VCaP (cell line): ENCODE results near the gene PRMT9.

ENCODE experiments used
- H3K27ac ChIP-seq: fragments of 450-650 bp; 2 replicates; pipeline ENCODE4 v1.5.1; 2017
- CTCF ChIP-seq: fragments of 450-650 bp; conservative IDR thresholded peaks from 2 replicates; pipeline ENCODE4 v1.5.1; 2017; ENCODE audit warnings: mild to moderate bottlenecking, moderate library complexity

The PRMT9 gene

GRCh38 chr4:147644471-147644870 lies 39.5 kb downstream of the PRMT9 start:
- H3K27ac ChIP-seq: no peak overlapping the region
- no peak for TF ChIP-seq CTCF

- TF ChIP-seq CTCF: no peak
- H3K27ac ChIP-seq: no peak overlapping the region
These were observed 40.3 kb downstream of the PRMT9 start for GRCh38 chr4:147643616-147644015.

- TF ChIP-seq CTCF: no peak
- H3K27ac ChIP-seq: no peak overlapping the region
These were observed 43.6 kb downstream of the PRMT9 start for GRCh38 chr4:147640331-147640730.

- H3K27ac ChIP-seq: no peak overlapping the region
- TF ChIP-seq CTCF: no peak
These were observed 44.6 kb downstream of the PRMT9 start for GRCh38 chr4:147639388-147639787.

GRCh38 chr4:147638942-147639341 lies 45.0 kb downstream of the PRMT9 start:
- no peak for TF ChIP-seq CTCF
- no peak overlapping the region for H3K27ac ChIP-seq

GRCh38 chr4:147638365-147638764 lies 45.6 kb downstream of the PRMT9 start:
- TF ChIP-seq CTCF: no peak
- H3K27ac ChIP-seq: no peak overlapping the region

- H3K27ac ChIP-seq: no peak overlapping the region
- no peak for TF ChIP-seq CTCF
These were observed 48.6 kb downstream of the PRMT9 start for GRCh38 chr4:147635348-147635747.

GRCh38 chr4:147633643-147634042 lies 50.3 kb downstream of the PRMT9 start:
- no peak overlapping the region for H3K27ac ChIP-seq
- no peak for TF ChIP-seq CTCF
